Pericardium fibroblast (primary cell): ENCODE data around the gene OCIAD1. TPM values are rescaled to one million over a fixed set of nuclear protein-coding genes. Genes with fewer than 3 reads are reported as not detected.

Source experiments
- total RNA-seq: library from RNA; depleted of rRNA; stranded (reverse); fragments of >200 nt; gene quantifications from 2 replicates; pipeline ENCODE4 v1.2.3, GENCODE V29; 2015

The OCIAD1 gene, protein sequence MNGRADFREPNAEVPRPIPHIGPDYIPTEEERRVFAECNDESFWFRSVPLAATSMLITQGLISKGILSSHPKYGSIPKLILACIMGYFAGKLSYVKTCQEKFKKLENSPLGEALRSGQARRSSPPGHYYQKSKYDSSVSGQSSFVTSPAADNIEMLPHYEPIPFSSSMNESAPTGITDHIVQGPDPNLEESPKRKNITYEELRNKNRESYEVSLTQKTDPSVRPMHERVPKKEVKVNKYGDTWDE
- 118 and 127 TPM in 2 replicates for total RNA-seq

DNA sequence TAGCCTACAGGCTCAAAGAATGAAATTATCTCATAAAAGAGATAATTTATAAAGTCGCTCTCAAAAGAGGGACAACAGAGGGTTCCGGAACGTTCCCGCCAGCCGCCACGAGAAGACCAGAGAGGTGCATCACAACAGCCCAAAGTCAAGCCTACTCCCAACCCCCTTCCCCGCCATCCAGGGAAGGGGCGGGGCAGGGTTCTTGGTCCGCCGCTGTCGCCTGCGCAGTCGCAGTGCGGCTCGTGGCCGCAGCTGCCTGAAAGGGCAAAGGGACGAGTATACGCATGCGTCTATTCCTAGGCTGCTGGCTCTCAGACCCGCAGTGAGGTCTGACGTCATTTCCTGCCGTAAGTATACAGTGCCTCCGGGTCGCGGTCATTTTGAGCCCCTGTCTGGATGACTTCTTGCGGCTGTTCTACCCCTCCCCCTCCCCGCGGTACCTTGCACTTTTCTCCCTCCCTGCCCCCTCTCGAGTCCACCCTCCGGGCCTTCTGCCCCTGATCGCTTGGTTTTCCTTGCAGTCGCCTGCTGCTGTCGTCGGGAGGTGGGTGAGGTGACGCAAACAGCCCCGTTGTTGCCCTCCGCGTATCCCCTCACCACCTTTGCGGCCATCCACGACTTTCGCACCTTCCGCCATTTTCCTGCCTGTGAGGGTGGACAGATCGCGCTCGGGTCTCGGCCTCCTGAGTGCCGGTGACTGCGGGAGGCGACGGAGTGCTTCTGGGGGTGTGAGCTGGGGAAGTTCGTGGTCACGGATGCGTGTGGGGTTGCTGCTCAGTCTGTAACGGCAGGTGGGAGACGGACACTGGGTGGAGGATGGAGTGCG, at the start of gene OCIAD1:
TSS of gene OCIAD1 (plus strand) at position 383 of the 826 bp plus-strand sequence. CDS start 1,537 bp downstream, outside the sequence.

DNA sequence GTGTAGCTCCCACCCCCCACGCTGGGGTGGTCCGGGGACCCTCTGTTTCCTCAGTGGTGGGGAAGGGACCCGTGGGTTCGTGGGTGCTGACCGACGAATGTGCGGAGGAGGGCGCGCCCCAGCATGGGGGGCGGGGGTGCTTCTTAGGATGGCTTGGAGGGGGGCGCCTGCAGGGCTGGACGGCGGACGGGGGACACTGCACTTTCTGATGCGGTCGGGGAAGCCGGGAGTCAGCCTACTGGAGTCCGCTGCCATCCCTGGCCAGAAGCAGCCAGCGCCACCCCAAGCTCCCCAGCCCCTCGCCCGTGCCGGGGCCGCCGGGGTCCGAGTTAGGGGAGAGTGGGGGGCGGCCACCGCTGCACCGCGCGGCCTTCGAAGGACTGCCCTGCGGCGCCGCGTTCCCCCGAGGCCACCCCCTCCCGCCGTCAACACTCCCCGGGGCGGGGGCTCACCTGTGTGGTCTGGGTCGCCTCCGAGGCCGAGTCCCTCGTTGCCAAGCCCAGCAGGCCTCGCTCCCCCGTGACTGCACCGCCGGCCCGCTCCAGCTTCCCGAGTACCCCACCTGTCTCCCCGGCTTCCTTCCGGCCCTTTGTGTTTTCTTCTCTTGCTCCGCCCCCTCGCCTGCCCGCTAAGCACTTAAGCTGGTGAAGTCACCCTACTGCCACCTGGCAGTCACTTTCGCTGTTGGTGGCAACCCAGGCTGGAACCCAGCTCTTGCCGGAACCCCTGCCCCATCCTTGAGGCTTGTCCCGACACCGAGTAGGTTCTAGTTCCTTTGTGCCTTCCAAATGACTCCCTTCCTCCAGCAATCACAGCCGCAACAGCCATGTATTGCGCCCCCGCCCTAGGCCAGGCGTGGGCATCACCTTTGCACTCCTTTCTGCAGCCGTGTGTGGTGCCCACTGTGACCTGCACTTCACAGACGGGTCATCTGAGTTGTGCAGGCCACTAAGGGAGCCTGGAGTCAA, 75.6 kb downstream of the OCIAD1 start, which contains the start of gene OCIAD2:
TSS of gene OCIAD2 (minus strand) at position 569 of the 968 bp plus-strand sequence. CDS start 2,225 bp downstream, outside the sequence.

Other genes with a start within 250 kb of the OCIAD1 start
- 11.4 and 33.1 TPM in 2 replicates for gene FRYL, start 50.8 kb upstream of the OCIAD1 start, total RNA-seq
- gene OCIAD2, start 75.7 kb downstream of the OCIAD1 start, total RNA-seq: 6.1 and 16.9 TPM in 2 replicates
- gene CWH43, start 155.2 kb downstream of the OCIAD1 start, total RNA-seq: not detected in 2 replicates